B cell (primary cell): Measurements from ENCODE around the gene FKBP9. TPM values are rescaled to one million over a fixed set of nuclear protein-coding genes. Genes with fewer than 3 reads are reported as not detected.

Experiments used
- ATAC-seq: fragments of 200-7000 bp; cut with Tn5 transposase; one replicate; pipeline ENCODE4 v1.10.0; 2021; ENCODE audit warnings: low read depth, mild to moderate bottlenecking, moderate number of reproducible peaks, moderate library complexity
- CTCF ChIA-PET: fragments of 350-600 bp; sonication (Branson Sonifier 250); formaldehyde crosslinking; loops from one replicate; lab custom pipeline; 2021; ENCODE audit warnings: antibody characterized with exemption, inconsistent platforms; lab: Charles Lee
- POLR2A ChIA-PET: fragments of 350-600 bp; sonication (Branson Sonifier 250); formaldehyde crosslinking; loops from one replicate; lab custom pipeline; 2021; ENCODE audit warnings: antibody characterized with exemption; lab: Charles Lee
- DNase-seq: peaks from one replicate; pipeline ENCODE4 v3.0.0; 2013
- H2AFZ ChIP-seq: 2 replicates; pipeline ENCODE4 v1.6.1; 2012; ENCODE audit warnings: mild to moderate bottlenecking, low read depth, low read length; ENCODE audit not compliant: insufficient read depth, poor library complexity, severe bottlenecking
- H3K27ac ChIP-seq, 2 donors: 1 replicate in 1 of 2; 2 replicates in 1 of 2; pipeline ENCODE4 v1.5.1; 2012 to 2013; ENCODE audit warnings: low read length in 2 of 2, mild to moderate bottlenecking in 2 of 2, moderate library complexity in 1 of 2
- H3K27me3 ChIP-seq, 4 experiments: fragments of 200-600 bp in 1 of 4; sonication (generic) in 1 of 4; replicated peaks in 1 of 4; 1 replicate in 2 of 4; 2 replicates in 2 of 4; pipeline versions ENCODE4 v1.6.1 to v1.7.0; 2013 to 2016; ENCODE audit warnings: low read length in 3 of 4, mild to moderate bottlenecking in 2 of 4, mixed read lengths in 1 of 4, moderate library complexity in 1 of 4; ENCODE audit not compliant: insufficient read depth in 4 of 4, control insufficient read depth in 3 of 4; ENCODE audit errors: control extremely low read depth in 1 of 4
- H3K36me3 ChIP-seq, 2 experiments: replicated peaks in 1 of 2; 1 replicate in 1 of 2; 2 replicates in 1 of 2; pipeline versions ENCODE4 v1.6.1 to v1.7.1; 2013; ENCODE audit warnings: low read length in 1 of 2; ENCODE audit not compliant: insufficient read depth in 2 of 2, control insufficient read depth in 1 of 2; ENCODE audit errors: control extremely low read depth in 1 of 2, extremely low read depth in 1 of 2
- H3K4me1 ChIP-seq, 2 donors: fragments of 200-600 bp in 1 of 2; sonication (generic) in 1 of 2; 1 replicate in 1 of 2; 2 replicates in 1 of 2; pipeline versions ENCODE4 v1.5.1 to v1.6.1; 2013 to 2017; ENCODE audit warnings: low read length in 2 of 2; ENCODE audit not compliant: control insufficient read depth in 2 of 2, insufficient read depth in 2 of 2
- H3K4me2 ChIP-seq: replicated peaks from 2 replicates; pipeline ENCODE3; 2012; ENCODE audit warnings: mild to moderate bottlenecking, low read depth, low read length; ENCODE audit not compliant: poor library complexity, severe bottlenecking
- H3K4me3 ChIP-seq, 5 experiments: fragments of 200-600 bp in 1 of 5; sonication (generic) in 1 of 5; 1 replicate in 3 of 5; 2 replicates in 2 of 5; pipeline versions ENCODE4 v1.5.1 to v1.7.0; 2011 to 2016; ENCODE audit warnings: low read length in 4 of 5, mild to moderate bottlenecking in 4 of 5, low read depth in 2 of 5, control low read depth in 1 of 5, moderate library complexity in 1 of 5; ENCODE audit not compliant: insufficient read depth in 1 of 5; ENCODE audit errors: control extremely low read depth in 1 of 5, extremely low read depth in 1 of 5
- H3K79me2 ChIP-seq: fragments of 200-600 bp; sonication (generic); one replicate; pipeline ENCODE4 v1.6.0; 2016; ENCODE audit warnings: low read length; ENCODE audit not compliant: control insufficient read depth, insufficient read depth
- H3K9ac ChIP-seq: fragments of 200-600 bp; sonication (generic); 2 replicates; pipeline ENCODE4 v1.6.1; 2017; ENCODE audit warnings: mild to moderate bottlenecking, low read length, moderate library complexity
- H3K9me3 ChIP-seq, 3 donors: one replicate each; pipeline versions ENCODE4 v1.6.1 to v1.7.1; 2013; ENCODE audit warnings: low read length in 2 of 3; ENCODE audit not compliant: control insufficient read depth in 2 of 3, insufficient read depth in 1 of 3; ENCODE audit errors: control extremely low read depth in 1 of 3
- H4K20me1 ChIP-seq: 2 replicates; pipeline ENCODE4 v1.6.0; 2012; ENCODE audit warnings: mild to moderate bottlenecking, low read length; ENCODE audit not compliant: insufficient read depth, control insufficient read depth, poor library complexity, severe bottlenecking
- H3K27ac Mint-ChIP-seq: one replicate; pipeline ENCODE4 v1.8.0; 2021; ENCODE audit warnings: mixed read lengths
- H3K27me3 Mint-ChIP-seq: one replicate; pipeline ENCODE4 v1.8.0; 2021; ENCODE audit warnings: mixed read lengths
- H3K4me1 Mint-ChIP-seq: one replicate; pipeline ENCODE4 v1.8.0; 2021; ENCODE audit warnings: mixed read lengths
- H3K4me3 Mint-ChIP-seq: one replicate; pipeline ENCODE4 v1.8.0; 2021; ENCODE audit warnings: mixed read lengths
- H3K9me3 Mint-ChIP-seq: one replicate; pipeline ENCODE4 v1.8.0; 2022; ENCODE audit warnings: mixed read lengths; ENCODE audit not compliant: insufficient read depth
- CTCF ChIP-seq: fragments of 200-600 bp; IDR thresholded peaks from one replicate; pipeline ENCODE4 v1.8.0; 2022; ENCODE audit warnings: antibody characterized with exemption, mild to moderate bottlenecking
- EZH2 ChIP-seq: IDR thresholded peaks from 2 replicates; pipeline ENCODE4 v1.6.1; 2012; ENCODE audit warnings: borderline replicate concordance, low read depth, mild to moderate bottlenecking, moderate library complexity, low read length; ENCODE audit not compliant: insufficient read depth, poor library complexity, severe bottlenecking
- WGBS: methylation state at CpG from one replicate; pipeline ENCODE4 v1.1.5; 2013; ENCODE audit warnings: missing lambda C conversion rate; ENCODE audit not compliant: insufficient coverage; 5-methylcytosine and 5-hydroxymethylcytosine counted together
- intact Hi-C: fragments of 100-400 bp; cut with micrococcal nuclease; formaldehyde crosslinking; loops from one replicate; pipeline ENCODE4 v1.10.0; 2022
- polyA plus RNA-seq: library from polyadenylated mRNA; depleted of rRNA; stranded (reverse); fragments of >200 nt; gene quantifications from 2 replicates; pipeline ENCODE4 v1.2.3, GENCODE V29; 2012
- total RNA-seq, 2 donors: library from RNA; stranded (reverse); fragments of 120-200 nt in 1 of 2; gene quantifications; 1 replicate in 1 of 2; 2 replicates in 1 of 2; pipeline versions ENCODE4 v1.2.3 to v1.2.4, GENCODE V29; 2013 to 2022

Gene FKBP9
- total and polyA plus RNA-seq, 2 donors (not counting 1 experiment from before 2014, with no cell fraction given), result 0.52 to 0.98 TPM

- Histone ChIP-seq H3K36me3 (peaks cover 0 to 2% of the 10 kb centered on the region in 2 experiments), H3K4me1 (peaks cover 21 to 40% of the 10 kb centered on the region in 2 donors), H3K9ac (peak overlapping the region; percentile 66), H3K4me3 (peak overlapping the region; percentile 26 to 79 (median 44)), H3K79me2 (peaks cover 89% of the 10 kb centered on the region), H2AFZ (peak overlapping the region; percentile 23), H3K27me3 (no peaks in the 10 kb centered on the region), H4K20me1 (peaks cover 35% of the 10 kb centered on the region), H3K27ac (peak overlapping the region; percentile 2 to 73), H3K9me3 (no peaks in the 10 kb centered on the region), H3K4me2 (peak overlapping the region; percentile 73)
- DNase-seq, result peak; percentile 85
- WGBS, result 0% methylated on average over 3 of the region's 9 CpGs
- no peaks in the 10 kb centered on the region for H3K9me3 Mint-ChIP-seq
- ATAC-seq, result peak; percentile 96
- no peaks in the 10 kb centered on the region for H3K27me3 Mint-ChIP-seq
- intact Hi-C loops, result loop anchor here (1.0 to 5.0 kb wide), 6 partner anchors 9 to 150 kb away; partner anchors contain the start of genes KBTBD2 and RP9
- H3K4me3 Mint-ChIP-seq, result peak overlapping the region; percentile 84
- peak overlapping the region; percentile 86 for H3K27ac Mint-ChIP-seq
- CTCF ChIA-PET, result interaction anchor here (0.9 to 2.7 kb wide), 10 partner anchors 8 to 194 kb away, joined by 3 to 30 read pairs (median 9); partner anchors contain the start of gene RP9
- no peak for TF ChIP-seq CTCF
- no peak for TF ChIP-seq EZH2
- POLR2A ChIA-PET, result interaction anchor here (0.9 to 2.0 kb wide), 2 partner anchors 22 to 29 kb away, joined by 4 to 12 read pairs; partner anchors contain the start of gene NT5C3A
- peaks cover 67% of the 10 kb centered on the region for H3K4me1 Mint-ChIP-seq
Measured at GRCh38 chr7:33040803-33041516, 83.7 kb downstream of the FKBP9 start.
